Measurements from ENCODE around the gene VWA8. TPM values are rescaled to one million over a fixed set of nuclear protein-coding genes. Genes with fewer than 3 reads are reported as not detected.

VWA8 gene
- polyA plus RNA-seq, 1 donor (not counting 4 experiments of a cell fraction or from before 2014, with no cell fraction given), result 17.8 TPM

- dilution Hi-C loops (cut with MboI; ENCODE audit: extremely low pct_ligation_motif_present, low sequenced_read_pairs), result no loop called here
- H3K9me1 ChIP-seq (ENCODE audit: control insufficient read depth, extremely low read depth, insufficient read depth, low read length), result no peaks in the 10 kb centered on the region
- H3K27me3 ChIP-seq (ENCODE audit: control insufficient read depth, extremely low read depth, insufficient read depth, low read length), result no peaks in the 10 kb centered on the region
- no peak overlapping the region for H3K27ac ChIP-seq (ENCODE audit: control insufficient read depth, insufficient read depth, low read length)
- no peaks in the 10 kb centered on the region for H3K36me3 ChIP-seq (ENCODE audit: control insufficient read depth in 2 of 2, extremely low read depth in 1 of 2, insufficient read depth in 2 of 2, low read length in 2 of 2)
- no peaks in the 10 kb centered on the region for H3K79me2 ChIP-seq (ENCODE audit: control insufficient read depth, insufficient read depth, low read length)
- TF ChIP-seq EZH2 (IDR thresholded peaks at IDR 0.05; ENCODE audit: low read length), result no peak
- no peak for TF ChIP-seq CTCF (optimal IDR thresholded peaks at IDR 0.05 in 1 of 3, IDR thresholded peaks at IDR 0.05 in 1 of 3, conservative IDR thresholded peaks at IDR 0.05 in 1 of 3; ENCODE audit: extremely low read depth in 1 of 3, insufficient read depth in 2 of 3, low read length in 3 of 3)
- FAIRE-seq (no peak), DNase-seq (ENCODE audit: low read depth, low spot score) (no peak)
- H3K4me3 ChIP-seq (ENCODE audit: control insufficient read depth in 2 of 3, extremely low read depth in 1 of 3, insufficient read depth in 2 of 3, low read depth in 1 of 3, low read length in 3 of 3), result no peak overlapping the region
- no peak overlapping the region for H3K4me2 ChIP-seq (ENCODE audit: control insufficient read depth, extremely low read depth, insufficient read depth, low read depth, low read length)
- no peak overlapping the region for H3K9ac ChIP-seq (ENCODE audit: control insufficient read depth, extremely low read depth, insufficient read depth, low read length)
- H3K9me3 ChIP-seq (ENCODE audit: control insufficient read depth, low read depth, low read length), result no peaks in the 10 kb centered on the region
- no peak overlapping the region for H2AFZ ChIP-seq (ENCODE audit: control insufficient read depth, low read length)
- H3K4me1 ChIP-seq (ENCODE audit: control insufficient read depth, extremely low read depth, insufficient read depth, low read length), result peaks cover 18% of the 10 kb centered on the region
- H4K20me1 ChIP-seq (ENCODE audit: control insufficient read depth, extremely low read depth, insufficient read depth, low read length), result no peaks in the 10 kb centered on the region
Observed at GRCh38 chr13:41978007-41978406, 17.1 kb upstream of the VWA8 start.

- Histone ChIP-seq H3K27ac (ENCODE audit: control insufficient read depth, insufficient read depth, low read length) (no peak overlapping the region), H3K9ac (ENCODE audit: control insufficient read depth, extremely low read depth, insufficient read depth, low read length) (no peak overlapping the region), H3K9me1 (ENCODE audit: control insufficient read depth, extremely low read depth, insufficient read depth, low read length) (no peaks in the 10 kb centered on the region), H3K9me3 (ENCODE audit: control insufficient read depth, low read depth, low read length) (no peaks in the 10 kb centered on the region), H3K79me2 (ENCODE audit: control insufficient read depth, insufficient read depth, low read length) (no peaks in the 10 kb centered on the region), H3K4me1 (ENCODE audit: control insufficient read depth, extremely low read depth, insufficient read depth, low read length) (peaks cover 18% of the 10 kb centered on the region), H3K4me3 (ENCODE audit: control insufficient read depth in 2 of 3, extremely low read depth in 1 of 3, insufficient read depth in 2 of 3, low read depth in 1 of 3, low read length in 3 of 3) (no peak overlapping the region), H3K4me2 (ENCODE audit: control insufficient read depth, extremely low read depth, insufficient read depth, low read depth, low read length) (no peak overlapping the region), H3K36me3 (ENCODE audit: control insufficient read depth in 2 of 2, extremely low read depth in 1 of 2, insufficient read depth in 2 of 2, low read length in 2 of 2) (no peaks in the 10 kb centered on the region), H2AFZ (ENCODE audit: control insufficient read depth, low read length) (no peak overlapping the region), H4K20me1 (ENCODE audit: control insufficient read depth, extremely low read depth, insufficient read depth, low read length) (no peaks in the 10 kb centered on the region), H3K27me3 (ENCODE audit: control insufficient read depth, extremely low read depth, insufficient read depth, low read length) (no peaks in the 10 kb centered on the region)
- dilution Hi-C loops (cut with MboI; ENCODE audit: extremely low pct_ligation_motif_present, low sequenced_read_pairs), result no loop called here
- DNase-seq (ENCODE audit: low read depth, low spot score), result no peak
- FAIRE-seq, result no peak
- TF ChIP-seq CTCF (optimal IDR thresholded peaks at IDR 0.05 in 1 of 3, IDR thresholded peaks at IDR 0.05 in 1 of 3, conservative IDR thresholded peaks at IDR 0.05 in 1 of 3; ENCODE audit: extremely low read depth in 1 of 3, insufficient read depth in 2 of 3, low read length in 3 of 3) (no peak), EZH2 (IDR thresholded peaks at IDR 0.05; ENCODE audit: low read length) (no peak)
Observed at GRCh38 chr13:41976476-41976875, 15.6 kb upstream of the VWA8 start.
